HG03159 (cell line): ENCODE measurements around the gene FHIP1B.

Experiments used
- ATAC-seq: cut with Tn5 transposase; IDR thresholded peaks from one replicate; pipeline ENCODE4 v1.9.1; 2021; ENCODE audit warnings: mild to moderate bottlenecking, moderate library complexity; ENCODE audit not compliant: unreplicated experiment

The FHIP1B gene

DNA sequence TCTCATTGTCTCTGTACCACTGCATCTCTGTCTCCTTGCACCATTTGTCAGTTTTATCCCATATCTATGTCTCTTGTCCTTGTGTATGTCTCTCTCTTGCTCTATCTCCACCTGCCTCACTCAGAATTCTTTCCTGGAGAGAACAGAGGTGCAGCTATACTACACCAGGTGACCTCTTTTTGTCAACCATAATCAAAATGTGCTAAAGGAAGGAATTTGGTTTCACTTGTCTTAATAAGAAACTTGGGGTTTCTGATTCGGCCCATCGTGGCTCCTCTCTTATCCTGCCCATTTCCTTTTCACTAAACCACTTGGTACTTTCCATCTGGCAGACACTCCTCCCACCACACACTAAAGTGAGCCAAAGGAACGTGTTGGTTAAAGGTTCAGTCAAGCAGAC, 31.1 kb downstream of the FHIP1B start:
- ATAC-seq: peak; percentile 69

DNA sequence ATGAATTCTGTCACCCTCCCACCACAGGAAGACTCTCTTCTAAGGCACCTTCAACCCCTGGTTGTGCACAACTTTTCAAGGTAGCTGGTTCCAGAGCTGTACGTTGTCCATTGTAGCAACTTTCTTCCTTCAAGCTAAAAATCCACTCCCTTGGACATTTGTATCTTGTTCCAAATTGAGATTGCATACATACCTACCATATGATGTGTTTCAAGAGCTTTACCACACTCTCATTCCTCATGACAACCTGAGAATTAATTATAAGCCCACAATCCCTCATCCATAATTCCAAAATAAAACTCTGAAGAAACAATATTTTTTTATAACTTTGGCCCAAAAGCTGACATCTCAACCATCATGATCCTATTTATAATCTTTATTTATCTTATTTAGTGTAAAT, 32.4 kb downstream of the FHIP1B start:
- ATAC-seq: no peak

DNA sequence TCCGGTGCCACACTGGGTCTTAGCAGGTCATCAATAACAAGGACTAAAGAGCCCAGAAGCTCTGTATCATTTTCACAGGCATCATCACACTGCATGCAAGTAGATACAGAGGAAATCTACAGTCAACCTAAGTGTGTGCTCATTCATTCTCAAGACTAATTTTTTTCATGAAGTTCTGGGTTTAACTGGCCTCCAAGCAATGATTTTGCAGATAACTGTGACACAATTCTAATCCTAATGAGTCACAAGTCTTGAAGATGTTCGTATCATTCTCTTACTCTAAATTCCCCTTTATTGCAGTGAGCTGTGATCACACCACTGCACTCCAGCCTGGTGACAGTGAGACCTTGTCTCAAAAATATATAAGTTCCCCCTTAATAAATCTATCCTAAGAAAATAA, 33.0 kb downstream of the FHIP1B start:
- ATAC-seq: no peak

DNA sequence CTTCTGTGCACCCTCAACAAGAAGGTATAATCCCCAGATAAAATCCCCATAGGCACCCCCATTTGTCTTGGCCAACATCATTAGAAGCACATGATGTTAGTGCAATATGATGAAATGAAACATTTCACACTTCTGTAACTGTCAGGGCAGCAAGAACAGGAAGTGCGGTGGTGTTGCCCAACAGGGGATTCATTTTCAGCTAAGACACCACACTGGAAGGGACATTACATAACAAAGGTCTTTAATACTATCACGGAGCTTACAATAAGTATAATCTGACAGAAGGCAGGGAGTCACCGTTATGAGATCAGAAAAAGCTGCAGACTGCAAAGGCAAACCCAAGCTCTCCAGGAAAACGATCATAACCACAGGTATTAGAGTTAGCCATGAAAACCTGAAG, 33.5 kb downstream of the FHIP1B start:
- ATAC-seq: no peak

DNA sequence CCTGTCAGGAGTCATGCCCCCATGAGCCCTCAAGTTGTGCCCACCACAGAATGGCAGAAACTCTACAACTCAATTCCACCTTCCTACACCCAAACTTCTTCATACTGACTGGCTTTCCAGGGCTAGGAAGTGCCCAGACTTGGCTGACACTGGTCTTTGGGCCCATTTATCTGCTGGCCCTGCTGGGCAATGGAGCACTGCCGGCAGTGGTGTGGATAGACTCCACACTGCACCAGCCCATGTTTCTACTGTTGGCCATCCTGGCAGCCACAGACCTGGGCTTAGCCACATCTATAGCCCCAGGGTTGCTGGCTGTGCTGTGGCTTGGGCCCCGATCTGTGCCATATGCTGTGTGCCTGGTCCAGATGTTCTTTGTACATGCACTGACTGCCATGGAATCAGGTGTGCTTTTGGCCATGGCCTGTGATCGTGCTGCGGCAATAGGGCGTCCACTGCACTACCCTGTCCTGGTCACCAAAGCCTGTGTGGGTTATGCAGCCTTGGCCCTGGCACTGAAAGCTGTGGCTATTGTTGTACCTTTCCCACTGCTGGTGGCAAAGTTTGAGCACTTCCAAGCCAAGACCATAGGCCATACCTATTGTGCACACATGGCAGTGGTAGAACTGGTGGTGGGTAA, 35.1 kb downstream of the FHIP1B start, which contains the start of gene OR52W1:
TSS of gene OR52W1 (plus strand) at position 51 of the 637 bp plus-strand sequence. CDS start at position 51, 0 bp downstream.
- no peak for ATAC-seq

DNA sequence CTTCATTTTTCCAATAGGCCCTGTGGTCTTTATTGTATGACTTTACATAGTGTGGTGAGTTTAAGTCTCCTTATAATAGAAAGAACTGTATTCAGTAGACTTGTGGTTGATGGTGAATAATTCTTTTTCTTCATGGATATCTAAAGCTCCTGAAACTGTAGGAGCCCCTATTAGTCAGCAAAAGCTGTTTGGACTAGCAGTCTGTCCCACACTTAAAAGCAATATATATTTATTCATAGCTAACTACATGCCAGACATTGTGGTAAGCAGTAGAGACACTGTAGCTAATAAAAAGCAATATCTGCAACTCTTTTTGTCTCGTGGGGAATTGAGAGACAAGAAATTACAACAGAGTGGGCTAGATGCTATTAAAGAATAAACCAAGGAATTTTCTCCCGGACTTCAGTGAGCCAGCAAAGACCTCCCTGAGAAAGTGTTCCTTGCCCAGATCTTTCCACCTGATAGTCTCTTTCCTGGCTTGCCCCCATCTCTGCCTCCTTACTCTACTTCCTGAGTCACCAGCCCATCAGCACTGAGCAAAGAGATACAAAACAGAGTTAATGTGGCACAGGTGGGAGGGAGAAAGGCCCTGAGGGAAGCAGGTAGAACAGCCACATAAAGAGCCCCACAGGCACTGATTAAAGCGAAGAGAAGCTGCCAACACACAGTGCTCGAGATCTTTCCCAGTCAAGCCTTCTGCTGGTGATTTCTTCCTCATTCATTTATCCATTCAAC, 36.8 kb downstream of the FHIP1B start:
- no peak for ATAC-seq

DNA sequence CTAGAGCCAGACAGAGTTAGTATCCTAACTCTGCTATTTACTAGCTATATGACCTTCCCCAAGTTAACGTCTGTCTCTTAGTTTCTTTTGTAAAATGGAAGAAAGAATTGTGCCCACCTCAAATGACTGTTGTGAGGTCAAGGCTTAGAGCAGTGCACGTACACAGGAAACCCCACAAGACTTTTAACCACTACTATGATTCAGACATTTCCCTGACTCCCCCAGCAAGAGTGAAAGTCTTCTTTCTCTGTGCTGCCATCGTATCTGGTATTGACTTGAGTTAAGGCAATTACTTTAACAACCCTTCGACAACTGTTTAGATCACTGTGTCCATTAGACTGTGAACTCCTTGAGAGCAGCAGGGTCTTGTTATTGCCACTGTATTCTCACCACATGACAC, 38.0 kb downstream of the FHIP1B start:
- no peak for ATAC-seq

DNA sequence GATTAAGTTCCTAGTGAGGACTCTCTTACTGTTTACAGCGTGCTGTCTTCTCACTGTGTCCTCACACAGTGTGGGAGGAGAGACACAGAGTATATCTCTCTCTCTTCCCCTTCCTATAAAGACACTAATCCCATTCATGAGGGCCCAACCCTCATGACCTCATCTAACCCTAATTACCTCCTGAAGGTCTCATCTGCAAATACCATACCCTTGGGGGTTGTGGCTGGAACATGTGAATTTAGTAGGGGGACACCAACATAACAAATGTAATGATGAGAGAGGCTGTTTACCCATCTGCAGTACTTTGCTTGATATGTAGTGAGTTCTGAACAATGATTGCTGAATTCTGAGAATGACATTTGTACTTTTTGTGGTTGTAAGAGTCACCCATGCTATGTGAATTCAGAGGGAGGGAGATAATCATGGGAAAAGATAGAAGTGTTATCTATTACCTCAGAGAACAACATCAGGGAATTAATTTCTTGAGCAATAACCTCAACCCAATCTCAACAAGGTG, 40.3 kb downstream of the FHIP1B start:
- ATAC-seq: no peak

DNA sequence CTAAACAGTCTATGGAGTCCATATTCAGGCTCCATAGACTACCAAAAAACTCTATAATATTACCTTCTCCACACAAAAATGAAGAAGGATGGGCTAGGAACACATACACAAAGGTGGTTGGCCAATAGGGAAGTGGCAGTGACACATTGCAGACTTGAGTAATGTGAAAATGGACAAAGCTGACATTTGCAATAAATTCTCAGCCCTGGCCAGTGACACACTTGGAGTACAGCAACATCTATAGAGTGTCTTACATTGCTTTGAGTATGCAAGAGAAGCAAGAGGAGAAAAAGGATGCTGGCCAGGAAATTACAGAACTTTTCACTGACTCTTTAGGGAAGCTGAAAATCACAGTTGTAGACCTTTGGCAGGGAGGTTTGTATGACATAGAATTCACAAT, 42.7 kb downstream of the FHIP1B start:
- ATAC-seq: no peak

DNA sequence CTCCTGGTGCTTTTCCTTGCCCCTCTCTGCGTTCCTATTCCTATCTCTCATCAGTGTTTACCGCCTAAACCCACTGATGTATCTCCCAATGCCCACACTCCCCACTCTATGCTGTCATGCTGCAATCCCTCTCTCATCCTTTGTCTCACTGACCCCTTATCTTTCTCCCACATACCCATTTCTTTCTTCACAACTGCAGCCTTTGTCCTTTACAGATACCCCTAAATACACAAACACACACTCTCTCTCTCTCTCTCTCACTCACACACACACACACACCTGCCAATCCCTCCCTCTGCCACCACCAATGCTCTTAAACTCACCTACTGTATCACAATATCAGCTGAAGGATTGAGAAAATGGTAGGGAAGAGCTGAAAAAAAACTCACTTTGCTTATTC, 59.0 kb downstream of the FHIP1B start:
- no peak for ATAC-seq

DNA sequence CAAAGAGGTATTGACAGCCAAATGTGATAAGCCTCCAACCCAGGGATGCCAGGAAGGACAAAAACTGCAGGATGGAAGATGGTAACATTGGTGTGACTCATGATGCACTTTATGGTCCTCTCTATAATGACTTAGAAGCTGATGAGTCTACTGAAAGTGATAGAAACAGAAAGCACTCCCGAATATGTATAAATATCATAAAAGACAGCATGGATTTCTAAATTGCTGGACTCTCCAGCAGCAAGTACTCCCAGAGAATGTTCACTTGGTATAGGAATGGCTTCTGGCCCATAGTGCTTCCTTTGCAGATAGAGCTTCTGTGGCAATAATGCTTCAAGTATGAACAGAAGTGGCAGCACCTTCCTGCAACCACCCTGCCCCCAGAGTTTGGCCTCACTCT, 64.2 kb downstream of the FHIP1B start, which contains the start of gene OR52B2:
TSS of gene OR52B2 (minus strand) at position 101 of the 400 bp plus-strand sequence. CDS start at position 101, 0 bp downstream.
- no peak for ATAC-seq
